Measurements from ENCODE around the gene SVIP.

The SVIP gene

DNA sequence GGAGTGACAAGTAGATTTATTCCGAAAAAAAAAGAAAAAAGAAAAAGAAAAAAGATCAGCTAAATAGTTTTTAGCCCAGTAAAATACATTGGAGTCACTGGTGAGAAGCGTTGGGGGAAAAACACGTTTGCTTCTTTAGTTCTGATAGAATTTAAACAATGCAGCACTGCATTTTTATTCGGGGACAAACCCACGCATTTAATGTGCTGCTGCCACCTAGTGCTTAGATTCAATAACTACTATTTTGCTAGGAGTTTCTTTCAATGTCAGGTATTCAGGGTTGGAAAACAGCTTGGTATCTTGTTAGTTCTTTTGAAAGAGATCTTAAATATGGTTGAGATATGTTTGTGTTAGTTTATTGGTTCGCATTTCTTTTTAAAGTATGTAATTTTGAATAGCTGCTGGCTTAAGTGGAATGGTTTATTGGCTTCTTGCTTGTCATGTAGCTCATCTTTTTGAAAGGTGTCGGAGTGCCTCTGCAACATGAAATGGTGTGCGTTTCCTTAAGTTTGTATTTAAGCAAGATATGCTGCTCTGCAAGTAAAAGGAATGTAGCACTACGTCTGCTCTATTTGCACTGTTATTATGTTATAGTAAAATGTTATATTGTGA, 41.9 kb downstream of the SVIP start:
- DNase-seq = peak; percentile 2

DNA sequence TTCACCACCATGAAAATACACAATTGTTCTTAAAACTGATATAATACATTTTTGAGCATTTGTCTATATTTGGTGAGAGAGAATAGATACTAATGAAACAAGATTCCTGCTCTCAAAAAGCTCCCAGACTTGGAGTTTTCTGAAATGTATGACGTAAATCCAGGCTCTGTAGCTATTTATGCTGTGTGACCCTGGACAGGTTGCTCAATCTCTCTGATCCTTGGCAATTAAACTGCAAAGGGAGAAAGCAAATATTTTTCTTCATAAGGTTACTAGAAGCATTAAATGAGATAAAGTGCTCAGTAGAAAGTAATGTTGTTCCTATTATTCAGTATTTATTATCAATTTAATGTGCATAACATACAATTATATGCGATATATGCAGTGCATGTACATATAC, 42.5 kb downstream of the SVIP start:
- DNase-seq = no peak

DNA sequence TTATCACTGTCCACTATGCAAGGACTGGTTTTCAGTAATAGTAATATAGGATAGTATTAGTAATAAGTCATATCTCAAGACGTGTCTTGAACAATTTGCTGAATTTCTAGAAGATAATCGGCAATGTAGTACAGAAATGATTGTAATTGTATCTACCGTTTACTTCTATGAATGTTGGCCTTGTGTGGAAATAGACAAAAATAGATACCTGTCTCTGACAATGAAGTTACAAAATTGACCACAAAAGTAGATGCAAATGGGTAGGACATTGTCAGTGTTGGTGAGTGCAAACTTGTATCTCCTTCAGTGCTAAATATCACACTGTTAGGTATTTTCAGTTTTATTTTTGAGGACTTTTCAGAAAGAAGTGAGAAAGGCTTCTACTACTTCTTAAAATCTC, 43.1 kb downstream of the SVIP start:
- DNase-seq = no peak

DNA sequence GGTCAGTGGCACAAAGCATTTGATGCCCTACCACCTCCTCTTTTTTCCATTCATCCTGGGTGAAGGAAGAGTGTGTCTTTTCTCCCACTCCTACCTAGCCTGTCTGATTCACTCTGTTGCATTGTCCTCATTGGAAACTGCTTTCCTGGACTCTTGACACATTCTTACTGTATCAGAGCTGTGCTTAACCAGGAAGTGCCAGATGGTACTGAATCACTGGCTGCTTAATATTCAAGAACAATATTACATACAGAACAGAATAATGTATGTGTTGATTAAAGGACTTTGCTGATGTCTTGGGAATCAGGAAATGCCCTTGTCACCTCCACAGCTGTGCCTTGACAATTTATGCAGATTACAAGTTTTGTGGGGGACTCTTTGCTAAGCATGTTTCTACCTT, 44.4 kb downstream of the SVIP start:
- no peak for DNase-seq

DNA sequence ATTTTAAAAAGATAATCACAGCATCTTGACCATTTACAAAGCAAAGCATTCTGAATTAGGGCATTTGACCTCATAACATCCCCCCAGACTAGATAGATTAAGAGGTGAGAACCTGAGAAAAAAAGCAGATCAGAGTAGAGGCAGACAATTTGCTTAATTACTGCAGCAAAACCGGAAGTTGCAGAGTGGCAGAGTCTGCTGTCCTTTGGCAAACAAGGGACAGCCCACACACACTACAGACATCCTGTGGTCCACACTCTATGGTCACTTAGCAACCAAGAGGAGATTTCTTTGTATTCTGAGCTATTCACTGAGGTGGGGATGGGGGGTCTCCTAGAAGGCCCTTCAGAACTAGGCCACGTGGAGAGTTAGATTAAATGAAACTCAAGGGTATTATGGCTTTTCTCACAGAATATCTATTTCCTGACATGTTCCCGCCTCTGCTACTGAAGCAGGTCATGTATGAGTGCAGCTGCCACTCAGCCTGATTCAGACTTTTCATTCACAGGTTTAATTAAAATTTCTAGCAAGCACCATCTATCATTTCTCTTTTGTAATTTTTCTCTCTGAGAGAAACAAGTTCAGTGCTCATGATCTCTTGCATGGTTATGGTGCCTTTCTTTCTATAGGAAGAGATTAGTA, 48.5 kb downstream of the SVIP start:
- DNase-seq = no peak

DNA sequence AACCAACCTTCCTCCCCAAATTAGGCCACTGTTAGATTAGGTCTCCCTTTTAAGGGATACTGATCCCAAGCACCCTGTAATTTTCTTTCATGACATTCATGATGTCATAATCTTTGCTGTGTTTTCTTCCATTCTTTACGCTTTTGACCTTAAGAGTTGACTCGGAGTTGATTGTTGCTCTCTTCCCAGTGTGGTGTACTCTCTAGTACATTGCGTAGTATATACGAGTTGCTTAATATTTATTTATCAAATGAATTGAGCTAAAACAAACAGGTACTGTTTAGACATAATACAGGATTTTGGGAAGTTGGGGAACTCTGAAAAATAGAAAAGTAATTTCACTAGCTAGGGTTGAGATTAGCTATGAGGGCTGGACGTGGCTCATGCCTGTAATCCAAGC, 49.8 kb downstream of the SVIP start:
- no peak for DNase-seq

DNA sequence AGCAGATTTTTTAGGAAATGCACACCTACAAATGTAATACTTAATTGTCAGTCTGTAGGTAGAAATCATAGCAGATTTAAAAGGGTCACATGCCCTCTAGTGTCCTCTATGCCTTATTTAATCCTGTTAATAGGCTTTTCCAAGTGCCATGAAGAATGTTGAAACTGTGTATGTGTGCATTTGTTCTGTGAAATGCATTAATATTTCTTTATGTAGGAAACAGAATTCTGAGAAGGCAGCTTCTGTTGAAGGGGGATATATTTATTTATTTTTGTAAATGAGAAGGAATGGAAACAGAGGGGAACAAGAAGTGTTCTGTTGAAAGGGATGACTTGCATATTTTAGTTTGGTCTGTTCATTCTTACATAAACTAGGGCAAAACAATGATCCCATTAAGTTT, 51.0 kb downstream of the SVIP start:
- no peak for DNase-seq

DNA sequence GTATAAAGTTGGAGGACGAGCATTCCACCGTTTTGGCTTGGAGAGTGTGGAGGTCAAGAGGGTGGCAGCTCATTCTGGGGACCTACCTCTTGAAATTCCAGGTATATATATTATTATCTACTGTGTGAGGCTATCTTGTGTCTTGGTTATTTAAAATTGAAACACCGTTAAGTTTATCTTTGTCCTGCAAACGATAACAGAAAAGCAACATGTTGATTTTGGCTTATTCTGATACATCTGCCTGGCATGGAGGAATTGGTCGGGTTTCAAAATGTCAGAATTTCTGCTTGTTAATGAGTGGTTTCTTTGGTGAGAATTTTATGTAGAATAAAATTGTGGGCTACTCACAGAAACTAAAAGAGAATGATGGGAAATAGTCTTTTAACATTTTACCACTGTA, 54.4 kb downstream of the SVIP start:
- DNase-seq = no peak

DNA sequence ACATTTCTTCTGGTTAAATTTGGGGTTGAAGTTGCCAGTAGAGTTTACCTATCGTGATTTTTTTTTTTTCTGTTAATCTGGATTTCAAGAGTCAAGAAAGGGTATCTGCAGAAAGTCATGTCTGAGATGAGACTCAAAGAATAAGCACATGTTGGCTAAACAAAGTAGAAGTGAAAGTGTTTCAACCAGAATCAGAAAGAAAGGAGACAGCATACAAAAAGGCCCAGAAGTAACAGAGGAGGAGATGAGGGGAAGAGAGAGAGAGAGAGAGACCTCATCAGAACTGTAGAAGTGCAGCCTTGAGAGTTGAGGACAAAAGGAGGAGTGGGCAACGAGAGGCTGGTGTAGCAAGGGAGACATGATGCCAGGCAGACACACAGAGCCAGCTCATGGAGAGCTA, 54.9 kb downstream of the SVIP start:
- DNase-seq = no peak

DNA sequence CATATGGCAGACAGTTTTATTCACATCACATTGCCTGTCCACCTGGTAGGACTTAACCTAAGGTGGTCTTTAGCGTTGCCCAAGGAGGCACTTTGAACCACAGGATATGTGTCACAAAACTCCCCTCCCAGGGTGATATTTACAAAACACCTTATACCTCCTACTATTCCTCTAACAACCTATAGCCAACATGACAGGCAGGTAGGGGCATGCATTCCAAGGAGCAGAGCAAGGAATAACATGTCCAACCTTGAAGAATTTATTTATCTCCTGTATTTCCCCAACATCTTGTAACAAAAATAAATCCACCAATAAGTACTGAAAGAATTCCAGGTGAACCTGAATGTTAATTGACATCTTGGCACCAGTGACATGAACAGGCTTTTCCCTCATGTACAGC, 60.5 kb downstream of the SVIP start:
- DNase-seq = no peak

All from amniotic stem cell (primary cell).